ENCODE results near the gene UBB.

The UBB gene

GRCh38 chr17:16419074-16419928 is 38.4 kb downstream of the UBB start:
- no peak for FAIRE-seq

GRCh38 chr17:16419929-16420271 is 39.0 kb downstream of the UBB start:
- FAIRE-seq = no peak

- FAIRE-seq = no peak
Measured at GRCh38 chr17:16422416-16422815, 41.5 kb downstream of the UBB start.

- no peak for FAIRE-seq
Measured at GRCh38 chr17:16423226-16423872, 42.5 kb downstream of the UBB start.

GRCh38 chr17:16425202-16425601 is 44.3 kb downstream of the UBB start:
- no peak for FAIRE-seq

- no peak for FAIRE-seq
Measured at GRCh38 chr17:16425698-16426659, 45.1 kb downstream of the UBB start.

GRCh38 chr17:16427020-16427419 is 46.1 kb downstream of the UBB start:
- FAIRE-seq = no peak

GRCh38 chr17:16428098-16428882 is 47.4 kb downstream of the UBB start:
- no peak for FAIRE-seq

- FAIRE-seq = no peak
Measured at GRCh38 chr17:16429083-16429482, 48.2 kb downstream of the UBB start.

GRCh38 chr17:16430650-16431049 is 49.8 kb downstream of the UBB start:
- no peak for FAIRE-seq

GRCh38 chr17:16432017-16432416 is 51.1 kb downstream of the UBB start:
- no peak for FAIRE-seq

Data from TTC549 (cell line).